Caki2 (cell line): Measurements from ENCODE around the gene EFNA3. TPM values are rescaled to one million over a fixed set of nuclear protein-coding genes. Genes with fewer than 3 reads are reported as not detected.

Experiments used
- DNase-seq: peaks from one replicate; pipeline ENCODE4 v3.0.0-alpha.2; 2015; ENCODE audit warnings: low read depth
- in situ Hi-C: cut with HindIII; loops from 2 replicates; pipeline ENCODE4 v1.10.0; 2016; ENCODE audit warnings: low sequenced_read_pairs, low pct_unique_long_range_greater_than_20kb, mixed read lengths
- total RNA-seq: library from RNA; depleted of rRNA; stranded (reverse); fragments of >200 nt; shearing (Covaris generic); gene quantifications from 2 replicates; pipeline ENCODE4 v1.2.3, GENCODE V29; 2014; ENCODE audit warnings: low replicate concordance

EFNA3 gene
- total RNA-seq, 1 experiment from 2014 or later, result 10.0 TPM

GRCh38 chr1:155063550-155064110 is 15.0 kb upstream of the EFNA3 start, which contains the start of gene EFNA4:
Gene EFNA4, plus strand, starts transcription at chr1:155063740. Its CDS starts 84 bp downstream, at chr1:155063824.
- in situ Hi-C loops, result no loop called here
- peak; percentile 89 for DNase-seq

- peak; percentile 59 for DNase-seq
- in situ Hi-C loops, result no loop called here
These were observed 14.4 kb upstream of the EFNA3 start for GRCh38 chr1:155064111-155064831.

- in situ Hi-C loops, result no loop called here
- no peak for DNase-seq
These were observed 13.7 kb upstream of the EFNA3 start for GRCh38 chr1:155064832-155065429.

- no peak for DNase-seq
- in situ Hi-C loops, result no loop called here
These were observed 11.9 kb upstream of the EFNA3 start for GRCh38 chr1:155066777-155067176.

- DNase-seq, result no peak
- in situ Hi-C loops, result no loop called here
These were observed 10.0 kb upstream of the EFNA3 start for GRCh38 chr1:155068599-155068998.

GRCh38 chr1:155069551-155070157 is 9.0 kb upstream of the EFNA3 start:
- no peak for DNase-seq
- in situ Hi-C loops, result no loop called here

GRCh38 chr1:155070158-155070621 is 8.4 kb upstream of the EFNA3 start:
- in situ Hi-C loops, result no loop called here
- DNase-seq, result no peak

- in situ Hi-C loops, result no loop called here
- DNase-seq, result peak; percentile 61
These were observed 7.7 kb upstream of the EFNA3 start for GRCh38 chr1:155070721-155071569.

GRCh38 chr1:155071701-155072100 is 6.9 kb upstream of the EFNA3 start:
- no peak for DNase-seq
- in situ Hi-C loops, result no loop called here

- DNase-seq, result no peak
- in situ Hi-C loops, result no loop called here
These were observed 5.9 kb upstream of the EFNA3 start for GRCh38 chr1:155072531-155073289.

GRCh38 chr1:155073377-155074242 is 5.0 kb upstream of the EFNA3 start:
- no peak for DNase-seq
- in situ Hi-C loops, result no loop called here

- DNase-seq, result no peak
- in situ Hi-C loops, result no loop called here
These were observed 3.1 kb upstream of the EFNA3 start for GRCh38 chr1:155075535-155075934.

GRCh38 chr1:155076371-155076770 is 2.3 kb upstream of the EFNA3 start:
- DNase-seq, result no peak
- in situ Hi-C loops, result no loop called here

- in situ Hi-C loops, result no loop called here
- no peak for DNase-seq
These were observed 1.3 kb upstream of the EFNA3 start for GRCh38 chr1:155077346-155077745.

GRCh38 chr1:155077758-155078445 is 735 bp upstream of the EFNA3 start:
- in situ Hi-C loops, result no loop called here
- DNase-seq, result no peak

GRCh38 chr1:155079210-155079486 is 511 bp downstream of the EFNA3 start:
- in situ Hi-C loops, result no loop called here

More at GRCh38 chr1:155079210-155079486, 511 bp downstream of the EFNA3 start:
- no peak for DNase-seq
